K562 (cell line): Measurements from ENCODE around the gene MDH2. TPM values are rescaled to one million over a fixed set of nuclear protein-coding genes. Genes with fewer than 3 reads are reported as not detected.

ENCODE experiments used
- C11orf30 ChIP-seq: fragments of 450-650 bp; IDR thresholded peaks from 2 replicates; pipeline ENCODE4 v1.6.1; 2016; ENCODE audit warnings: low read depth, mild to moderate bottlenecking
- CHD2 ChIP-seq: IDR thresholded peaks from 2 replicates; pipeline ENCODE4 v1.6.1; 2011; ENCODE audit warnings: low read depth, low read length
- HMG20B ChIP-seq: fragments of 250-450 bp; sonication (Bioruptor Pico); IDR thresholded peaks from 2 replicates; pipeline ENCODE4 v1.5.0; 2021; ENCODE audit warnings: mild to moderate bottlenecking
- IFI16 ChIP-seq: fragments of 250-450 bp; sonication (Bioruptor Pico); IDR thresholded peaks from 2 replicates; pipeline ENCODE4 v2.1.2; 2022; ENCODE audit warnings: mild to moderate bottlenecking, inconsistent platforms
- JUN ChIP-seq, 2 experiments: sonication (generic) in 1 of 2; formaldehyde crosslinking in 1 of 2; IDR thresholded peaks; 2 replicates each; pipeline versions ENCODE4 v1.6.1 to v1.8.0; 2012 to 2022; ENCODE audit warnings: borderline replicate concordance in 2 of 2, mild to moderate bottlenecking in 2 of 2, improper control_type of control experiment in 1 of 2, low read depth in 1 of 2, low read length in 1 of 2, missing genetic modification reagents in 1 of 2
- POLR2H ChIP-seq: IDR thresholded peaks from 2 replicates; pipeline ENCODE4 v1.6.1; 2016; ENCODE audit warnings: missing genetic modification characterization, low read depth, mild to moderate bottlenecking, control low read depth, missing compliant biosample characterization, moderate library complexity
- PPARD ChIP-seq: fragments of 250-450 bp; sonication (Bioruptor Pico); IDR thresholded peaks from 2 replicates; pipeline ENCODE4 v1.8.0; 2022; ENCODE audit warnings: inconsistent platforms, mild to moderate bottlenecking, moderate library complexity
- SFPQ ChIP-seq: fragments of 200-400 bp; formaldehyde crosslinking; IDR thresholded peaks from 2 replicates; pipeline ENCODE4 v1.6.1; 2017; ENCODE audit warnings: mild to moderate bottlenecking, low read depth, low read length, moderate library complexity
- SPI1 ChIP-seq: IDR thresholded peaks from 2 replicates; pipeline ENCODE4 v1.6.1; 2011; ENCODE audit warnings: low read depth, low read length, control low read depth, borderline replicate concordance
- SRSF9 ChIP-seq: fragments of 200-400 bp; formaldehyde crosslinking; IDR thresholded peaks from 2 replicates; pipeline ENCODE4 v1.6.1; 2017; ENCODE audit warnings: low read depth, low read length, borderline replicate concordance
- TEAD4 ChIP-seq, 2 experiments: sonication (generic) in 1 of 2; formaldehyde crosslinking in 1 of 2; IDR thresholded peaks; 2 replicates each; pipeline versions ENCODE4 v1.6.1 to v1.8.0; 2012 to 2022; ENCODE audit warnings: borderline replicate concordance in 1 of 2, inconsistent platforms in 1 of 2, low read length in 1 of 2, mild to moderate bottlenecking in 1 of 2, missing genetic modification reagents in 1 of 2
- TRIM28 ChIP-seq: fragments of 450-650 bp; IDR thresholded peaks from 2 replicates; pipeline ENCODE4 v1.6.1; 2017
- ZC3H11A ChIP-seq: IDR thresholded peaks from 2 replicates; pipeline ENCODE4 v1.6.1; 2012; ENCODE audit warnings: low read depth, low read length, improper control_type of control experiment
- ZFP91 ChIP-seq: sonication (generic); formaldehyde crosslinking; IDR thresholded peaks from 2 replicates; pipeline ENCODE4 v1.8.0; 2022; ENCODE audit warnings: mild to moderate bottlenecking, missing genetic modification reagents
- ZNF165 ChIP-seq: fragments of 250-450 bp; sonication (Bioruptor Pico); IDR thresholded peaks from 2 replicates; pipeline ENCODE4 v1.4.0; 2020; ENCODE audit warnings: borderline replicate concordance
- ZNF507 ChIP-seq: conservative IDR thresholded peaks from 2 replicates; pipeline ENCODE4 v1.6.1; 2017; ENCODE audit warnings: missing genetic modification characterization, missing compliant biosample characterization
- ZNF699 ChIP-seq: fragments of 250-450 bp; sonication (Bioruptor Pico); IDR thresholded peaks from 2 replicates; pipeline ENCODE4 v1.8.0; 2021; ENCODE audit warnings: mild to moderate bottlenecking, moderate library complexity; ENCODE audit not compliant: insufficient replicate concordance
- polyA plus RNA-seq, 8 experiments: library from polyadenylated mRNA; depleted of rRNA in 4 of 8; stranded (reverse) in 5 of 8; unstranded in 3 of 8; fragments of >200 nt; fragmentation: Nextera tagmentation in 2 of 8; fragmentation: Illumina TruSeq in 1 of 8; extraction: Ambion mirVana in 2 of 8; extraction: Trizol in 1 of 8; gene quantifications; 2 replicates each; pipeline versions ENCODE4 v1.2.1 to v1.2.3, GENCODE V29; 2011 to 2014; ENCODE audit warnings: inconsistent platforms in 1 of 8, missing spikeins in 1 of 8
- total RNA-seq, 7 experiments: library from RNA; depleted of rRNA in 6 of 7; stranded (reverse); fragments of >200 nt in 6 of 7; fragmentation: Illumina TruSeq in 2 of 7; extraction: Trizol in 2 of 7; gene quantifications; 2 replicates each; pipeline versions ENCODE4 v1.2.1 to v1.2.3, GENCODE V29; 2011 to 2021; ENCODE audit warnings: low replicate concordance in 1 of 7
- TF ChIP-seq, protein P1 (sequence below): IDR thresholded peaks from 2 replicates; pipeline ENCODE4 v1.6.1; 2011; ENCODE audit warnings: borderline replicate concordance, low read depth, mild to moderate bottlenecking, moderate library complexity, low read length; ENCODE audit not compliant: insufficient read depth, poor library complexity, severe bottlenecking
- TF ChIP-seq, protein P2 (sequence below): fragments of 450-650 bp; IDR thresholded peaks from 2 replicates; pipeline ENCODE4 v1.6.1; 2014; ENCODE audit warnings: low read depth, mild to moderate bottlenecking, moderate library complexity, borderline replicate concordance

MDH2 gene
- total and polyA plus RNA-seq, 9 of the 15 experiments (the other 6 are each of a cell fraction or from before 2014, with no cell fraction given), result 106 to 701 (median 242) TPM

- no peak for TF ChIP-seq ZFP91 (CRISPR knock-in tag)
- TF ChIP-seq PPARD (CRISPR knock-in tag), result no peak
- TF ChIP-seq ZC3H11A, result no peak
- TF ChIP-seq ZNF165 (CRISPR knock-in tag), result no peak
- TF ChIP-seq, protein P1, sequence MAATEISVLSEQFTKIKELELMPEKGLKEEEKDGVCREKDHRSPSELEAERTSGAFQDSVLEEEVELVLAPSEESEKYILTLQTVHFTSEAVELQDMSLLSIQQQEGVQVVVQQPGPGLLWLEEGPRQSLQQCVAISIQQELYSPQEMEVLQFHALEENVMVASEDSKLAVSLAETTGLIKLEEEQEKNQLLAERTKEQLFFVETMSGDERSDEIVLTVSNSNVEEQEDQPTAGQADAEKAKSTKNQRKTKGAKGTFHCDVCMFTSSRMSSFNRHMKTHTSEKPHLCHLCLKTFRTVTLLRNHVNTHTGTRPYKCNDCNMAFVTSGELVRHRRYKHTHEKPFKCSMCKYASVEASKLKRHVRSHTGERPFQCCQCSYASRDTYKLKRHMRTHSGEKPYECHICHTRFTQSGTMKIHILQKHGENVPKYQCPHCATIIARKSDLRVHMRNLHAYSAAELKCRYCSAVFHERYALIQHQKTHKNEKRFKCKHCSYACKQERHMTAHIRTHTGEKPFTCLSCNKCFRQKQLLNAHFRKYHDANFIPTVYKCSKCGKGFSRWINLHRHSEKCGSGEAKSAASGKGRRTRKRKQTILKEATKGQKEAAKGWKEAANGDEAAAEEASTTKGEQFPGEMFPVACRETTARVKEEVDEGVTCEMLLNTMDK, result peak; percentile 12
- peak; percentile 89 for TF ChIP-seq POLR2H (tag)
- TF ChIP-seq ZNF699, result no peak
- TF ChIP-seq SFPQ, result no peak
- TF ChIP-seq C11orf30, result peak; percentile 94
- TF ChIP-seq, protein P2, sequence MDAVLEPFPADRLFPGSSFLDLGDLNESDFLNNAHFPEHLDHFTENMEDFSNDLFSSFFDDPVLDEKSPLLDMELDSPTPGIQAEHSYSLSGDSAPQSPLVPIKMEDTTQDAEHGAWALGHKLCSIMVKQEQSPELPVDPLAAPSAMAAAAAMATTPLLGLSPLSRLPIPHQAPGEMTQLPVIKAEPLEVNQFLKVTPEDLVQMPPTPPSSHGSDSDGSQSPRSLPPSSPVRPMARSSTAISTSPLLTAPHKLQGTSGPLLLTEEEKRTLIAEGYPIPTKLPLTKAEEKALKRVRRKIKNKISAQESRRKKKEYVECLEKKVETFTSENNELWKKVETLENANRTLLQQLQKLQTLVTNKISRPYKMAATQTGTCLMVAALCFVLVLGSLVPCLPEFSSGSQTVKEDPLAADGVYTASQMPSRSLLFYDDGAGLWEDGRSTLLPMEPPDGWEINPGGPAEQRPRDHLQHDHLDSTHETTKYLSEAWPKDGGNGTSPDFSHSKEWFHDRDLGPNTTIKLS, result peak; percentile 98
- TF ChIP-seq SPI1, result peak; percentile 47; the same call in 1 of the 2 replicates
- TF ChIP-seq TEAD4 (IDR thresholded peaks at IDR 0.05; ENCODE audit: low read length), result no peak
- no peak for TF ChIP-seq TEAD4 (CRISPR knock-in tag; IDR thresholded peaks at IDR 0.05; ENCODE audit: borderline replicate concordance)
- no peak for TF ChIP-seq ZNF507
- no peak for TF ChIP-seq HMG20B
- TF ChIP-seq CHD2, result peak; percentile 99
- TF ChIP-seq JUN (IDR thresholded peaks at IDR 0.05; ENCODE audit: borderline replicate concordance, low read depth, low read length), result peak; percentile 65; the same call in 1 of the 2 replicates
- peak; percentile 55; the same call in 1 of the 2 replicates for TF ChIP-seq JUN (CRISPR knock-in tag; IDR thresholded peaks at IDR 0.05; ENCODE audit: borderline replicate concordance)
- TF ChIP-seq IFI16, result no peak
- 0 out of 2 replicates have a peak, but pooled peaks have one; percentile 49 for TF ChIP-seq TRIM28
- no peak for TF ChIP-seq SRSF9
Measured at GRCh38 chr7:76047811-76048667, at the start of gene MDH2, which contains the start of gene STYXL1 (continued).
